Right ventricle myocardium superior (tissue), 1 donor: Measurements from ENCODE around the gene SPIRE2. TPM values are rescaled to one million over a fixed set of nuclear protein-coding genes. Genes with fewer than 3 reads are reported as not detected.
"Not testable (repeated sequence)": the region's sequence is repeated elsewhere in the genome, so short reads cannot be mapped to it uniquely, and the experiment has no call there.

Experiments used
- ATAC-seq: fragments of 200-7000 bp; cut with Tn5 transposase; one replicate; pipeline ENCODE4 v1.9.1; 2020; ENCODE audit warnings: mild to moderate bottlenecking; ENCODE audit not compliant: poor library complexity
- DNase-seq: peaks from one replicate; pipeline ENCODE4 v3.0.0-alpha.2; 2020
- intact Hi-C: fragments of 100-400 bp; cut with DNase I; formaldehyde crosslinking; loops from one replicate; pipeline ENCODE4 v1.11.2; 2022
- total RNA-seq: library from RNA; stranded (reverse); fragmentation: NEBNext Ultra II Directional; extraction: Animal tissue kit (Norgen Biotek cat#: 25700); gene quantifications from one replicate; pipeline ENCODE4 v1.2.1, GENCODE V29; 2021
- donor health status: DM: no; HTN: yes; CAD: no; lungs with severe emphysema.

SPIRE2 gene
- total RNA-seq, 1 donor from 2014 or later, result 1.2 TPM

GRCh38 chr16:89855301-89855945 is 27.1 kb downstream of the SPIRE2 start:
- intact Hi-C loops, result no loop called here
- DNase-seq (no peak), ATAC-seq (no peak)

- intact Hi-C loops, result no loop called here
- no peak for ATAC-seq
- no peak for DNase-seq
Observed at GRCh38 chr16:89855986-89856385, 27.7 kb downstream of the SPIRE2 start.

- ATAC-seq (no peak), DNase-seq (no peak)
- intact Hi-C loops, result no loop called here
Observed at GRCh38 chr16:89858973-89859614, 30.8 kb downstream of the SPIRE2 start.

- DNase-seq (no peak), ATAC-seq (no peak)
- intact Hi-C loops, result loop anchor here (5.0 to 10.0 kb wide), 2 partner anchors 107 to 155 kb away; partner anchors contain the start of gene SPATA2L
Observed at GRCh38 chr16:89859615-89860007, 31.3 kb downstream of the SPIRE2 start.

GRCh38 chr16:89860747-89861304 is 32.6 kb downstream of the SPIRE2 start:
- ATAC-seq (peak; percentile 87), DNase-seq (peak; percentile 80)
- intact Hi-C loops, result loop anchor here (5.0 to 10.0 kb wide), 2 partner anchors 109 to 156 kb away; partner anchors contain the start of gene SPATA2L

- DNase-seq, result no peak
- ATAC-seq, result no peak
- intact Hi-C loops, result loop anchor here (5.0 to 10.0 kb wide), 2 partner anchors 109 to 157 kb away; partner anchors contain the start of gene SPATA2L
Observed at GRCh38 chr16:89861648-89862047, 33.4 kb downstream of the SPIRE2 start.

GRCh38 chr16:89862732-89863131 is 34.5 kb downstream of the SPIRE2 start:
- ATAC-seq (no peak), DNase-seq (no peak)
- intact Hi-C loops, result loop anchor here (5.0 to 10.0 kb wide), 2 partner anchors 110 to 158 kb away; partner anchors contain the start of gene SPATA2L

GRCh38 chr16:89863741-89864526 is 35.7 kb downstream of the SPIRE2 start:
- intact Hi-C loops, result loop anchor here (5.0 to 10.0 kb wide), 2 partner anchors 112 to 159 kb away; partner anchors contain the start of gene SPATA2L
- DNase-seq (peak; percentile 67), ATAC-seq (peak; percentile 51)

- DNase-seq, result no peak
- intact Hi-C loops, result loop anchor here (5.0 to 10.0 kb wide), 2 partner anchors 112 to 160 kb away; partner anchors contain the start of gene SPATA2L
- ATAC-seq, result no peak
Observed at GRCh38 chr16:89864527-89864820, 36.2 kb downstream of the SPIRE2 start.

GRCh38 chr16:89867918-89868317 is 39.6 kb downstream of the SPIRE2 start:
- ATAC-seq (no peak), DNase-seq (no peak)
- intact Hi-C loops, result loop anchor here (10.0 kb wide), 1 partner anchor 163 kb away; the partner anchor contains the start of gene SPATA2L

GRCh38 chr16:89869911-89870310 is 41.6 kb downstream of the SPIRE2 start:
- intact Hi-C loops, result loop anchor here (10.0 kb wide), 1 partner anchor 165 kb away; the partner anchor contains the start of gene SPATA2L
- DNase-seq (no peak), ATAC-seq (no peak)

GRCh38 chr16:89870440-89870839 is 42.2 kb downstream of the SPIRE2 start:
- DNase-seq (peak; percentile 20), ATAC-seq (no peak)
- intact Hi-C loops, result no loop called here

- DNase-seq (peak; percentile 3), ATAC-seq (no peak)
- intact Hi-C loops, result no loop called here
Observed at GRCh38 chr16:89871895-89872294, 43.6 kb downstream of the SPIRE2 start.

GRCh38 chr16:89873109-89873971 is 45.1 kb downstream of the SPIRE2 start, which contains the start of gene TCF25:
Gene TCF25, plus strand, starts transcription at chr16:89873592. Its CDS starts 76 bp downstream, at chr16:89873668.
- DNase-seq, result peak; percentile 89
- intact Hi-C loops, result no loop called here
- peak; percentile 84 for ATAC-seq

- DNase-seq (peak; percentile 97), ATAC-seq (peak; percentile 94)
- intact Hi-C loops, result no loop called here
Observed at GRCh38 chr16:89873972-89874689, 45.9 kb downstream of the SPIRE2 start.

GRCh38 chr16:89879123-89879522 is 50.8 kb downstream of the SPIRE2 start:
- DNase-seq, ATAC-seq, intact Hi-C loops: not testable (repeated sequence)
